GM23248 (cell line): ENCODE results near the gene SKAP1.

Source experiments
- EZH2 ChIP-seq: fragments of 200-600 bp; sonication (generic); IDR thresholded peaks from 2 replicates; pipeline ENCODE4 v1.6.1; 2018; ENCODE audit warnings: antibody characterized with exemption, mild to moderate bottlenecking; ENCODE audit not compliant: insufficient read depth, poor library complexity, severe bottlenecking
- EZH2phosphoT487 ChIP-seq: fragments of 200-600 bp; sonication (generic); IDR thresholded peaks from 2 replicates; pipeline ENCODE4 v1.6.1; 2018; ENCODE audit warnings: antibody characterized with exemption, moderate library complexity, mild to moderate bottlenecking, low read depth; ENCODE audit not compliant: insufficient read depth

GRCh38 chr17:48283411-48283810, 146.6 kb downstream of the SKAP1 start:
- TF ChIP-seq EZH2 = no peak
- TF ChIP-seq EZH2phosphoT487 = no peak
